DMS79 (cell line): Measurements from ENCODE around the gene SFRP2.

Experiments used
- DNase-seq: peaks from one replicate; lab custom pipeline; 2025; lab: John Stamatoyannopoulos, UW

The SFRP2 gene

GRCh38 chr4:153794006-153794405 lies 5.1 kb upstream of the SFRP2 start:
- DNase-seq, result no peak

DNA sequence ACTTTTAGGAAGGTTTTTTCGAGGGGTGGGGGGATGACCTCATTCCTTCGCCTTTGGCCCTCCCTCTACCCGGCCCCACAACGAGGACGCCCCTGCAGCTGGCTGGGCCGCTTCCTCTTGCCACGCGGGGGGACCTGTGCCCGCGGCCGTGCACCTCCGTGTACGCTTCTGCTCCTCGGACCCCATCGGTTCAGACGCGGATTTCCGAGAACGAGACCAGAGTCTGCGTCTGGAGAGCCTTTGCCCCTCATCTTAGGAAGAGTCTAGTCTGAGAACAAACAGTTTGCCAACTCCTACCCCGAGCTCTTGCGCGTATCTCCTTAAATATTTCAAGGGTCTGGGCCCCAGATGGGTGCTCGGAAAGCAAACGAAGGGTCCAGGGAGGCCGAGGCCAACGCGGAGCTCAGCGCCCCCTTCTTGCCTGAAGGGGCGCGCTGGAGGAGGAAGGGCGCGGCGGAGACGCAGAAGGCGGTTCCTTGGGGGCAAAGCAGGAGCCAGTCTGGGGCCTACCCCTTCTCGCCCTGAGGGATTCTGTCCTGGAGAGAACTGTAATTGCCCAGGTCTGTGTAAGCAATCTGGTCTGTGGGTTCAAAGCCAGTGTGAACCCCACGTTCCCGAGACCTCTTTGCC lies 3.9 kb upstream of the SFRP2 start:
- no peak for DNase-seq

DNA sequence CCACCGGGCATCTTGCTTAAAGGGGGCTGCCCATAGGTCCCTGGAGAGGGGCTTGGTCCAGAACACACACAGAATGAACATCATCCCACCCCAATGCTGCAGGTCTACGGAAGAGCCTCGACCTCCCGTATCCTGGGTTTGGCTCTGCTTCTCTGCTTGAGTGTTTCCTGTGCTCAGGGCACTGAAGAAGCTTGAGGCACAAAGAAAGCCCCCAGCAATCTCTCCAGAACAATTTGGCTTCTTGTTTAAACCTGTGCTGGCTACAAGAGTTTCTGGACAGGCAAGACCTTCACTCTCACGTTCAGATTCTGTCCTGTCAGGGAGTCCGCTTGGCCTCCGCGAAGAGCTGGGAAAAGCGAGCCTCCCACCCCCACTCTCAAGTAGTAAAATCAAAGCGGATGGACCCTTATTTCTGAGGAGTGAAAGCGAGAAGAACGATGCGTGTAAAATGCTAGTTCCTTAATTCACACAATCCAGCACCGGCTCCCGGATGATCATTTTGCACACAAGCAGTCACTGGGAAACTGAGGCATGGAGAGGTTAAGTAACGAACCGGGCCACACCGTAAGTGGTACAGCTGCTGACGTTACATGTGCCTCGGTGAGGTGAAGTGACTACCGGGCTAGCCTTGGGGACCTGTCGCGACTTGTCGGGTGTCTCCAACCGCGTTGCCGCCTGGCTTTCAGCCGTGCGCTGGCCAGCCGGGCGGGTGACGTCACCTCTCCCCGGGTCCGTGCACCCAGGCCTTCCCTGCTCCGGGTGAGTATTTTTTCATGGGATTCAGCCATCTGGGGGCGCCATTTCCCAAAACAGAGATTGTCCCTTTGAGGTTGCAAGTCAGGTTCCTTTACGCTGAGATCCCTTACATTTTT lies 3.1 kb upstream of the SFRP2 start:
- DNase-seq, result no peak

DNA sequence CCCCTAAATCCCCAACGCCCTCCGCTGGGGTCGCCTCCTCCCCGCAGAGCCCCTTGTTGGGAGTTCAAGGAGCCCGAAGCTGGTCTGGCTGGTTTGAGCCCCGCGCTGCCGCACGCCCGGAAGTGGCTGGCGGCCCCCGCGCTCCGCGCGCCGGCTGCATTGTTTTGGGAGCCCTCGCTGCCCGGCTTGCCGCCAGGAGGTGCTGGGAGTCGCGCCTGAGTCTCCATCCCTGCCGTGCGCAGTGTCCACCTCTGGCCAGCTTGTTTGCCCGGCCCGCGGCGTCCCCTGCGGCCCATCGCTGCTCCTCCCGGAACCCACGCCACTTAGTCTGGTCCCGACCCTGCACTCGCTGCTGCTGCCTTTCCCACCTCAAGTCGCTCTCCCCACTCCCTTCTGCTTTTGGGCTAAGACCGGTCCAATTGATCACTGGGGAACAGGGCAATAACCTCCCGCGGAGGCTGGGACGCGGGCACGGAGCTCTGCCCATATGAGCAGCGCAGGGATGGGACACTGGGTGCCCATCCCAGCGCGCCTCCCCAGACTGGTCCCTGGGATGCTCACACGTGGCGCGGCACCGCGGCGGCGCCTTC lies 2.2 kb upstream of the SFRP2 start:
- DNase-seq, result no peak

GRCh38 chr4:153790500-153790865 lies 1.6 kb upstream of the SFRP2 start:
- no peak for DNase-seq

DNA sequence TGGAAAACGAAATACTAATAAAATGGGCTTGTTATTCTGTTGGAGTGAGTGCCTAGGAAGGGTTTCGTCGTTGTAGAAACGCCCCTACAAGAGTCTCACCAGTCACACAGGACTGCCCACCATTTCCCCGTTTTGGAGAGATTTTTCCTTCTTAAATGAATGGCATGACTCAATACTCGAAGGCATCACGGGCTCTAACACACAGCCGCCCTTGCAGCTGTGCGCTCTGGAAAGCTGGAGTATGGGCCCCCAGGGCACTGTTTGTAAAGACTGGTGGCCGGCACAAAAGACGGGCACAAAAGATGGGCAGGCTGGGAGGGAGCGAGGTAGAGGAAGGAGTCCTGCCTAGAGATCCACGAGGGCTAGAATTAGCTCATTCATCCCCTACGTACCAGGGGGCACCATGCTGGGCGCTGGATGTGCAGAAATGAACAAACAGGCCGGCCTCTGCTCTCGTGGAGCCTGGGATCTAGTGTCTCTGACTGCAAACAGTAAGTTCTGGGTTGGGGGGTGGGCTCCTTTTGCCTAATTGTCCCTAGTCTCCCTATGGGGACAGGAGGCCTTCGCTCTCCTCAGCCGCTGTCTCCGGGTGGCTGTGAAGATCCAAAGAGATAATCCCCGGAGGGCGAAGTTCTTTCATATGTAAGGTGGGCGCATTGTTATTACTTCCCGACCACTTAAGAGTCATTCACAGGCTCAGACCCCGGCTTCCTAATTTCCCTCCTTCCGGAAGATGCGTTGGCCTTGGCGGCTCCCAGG lies 1.0 kb upstream of the SFRP2 start:
- DNase-seq, result no peak

GRCh38 chr4:153788051-153788412 lies 851 bp downstream of the SFRP2 start:
- no peak for DNase-seq

DNA sequence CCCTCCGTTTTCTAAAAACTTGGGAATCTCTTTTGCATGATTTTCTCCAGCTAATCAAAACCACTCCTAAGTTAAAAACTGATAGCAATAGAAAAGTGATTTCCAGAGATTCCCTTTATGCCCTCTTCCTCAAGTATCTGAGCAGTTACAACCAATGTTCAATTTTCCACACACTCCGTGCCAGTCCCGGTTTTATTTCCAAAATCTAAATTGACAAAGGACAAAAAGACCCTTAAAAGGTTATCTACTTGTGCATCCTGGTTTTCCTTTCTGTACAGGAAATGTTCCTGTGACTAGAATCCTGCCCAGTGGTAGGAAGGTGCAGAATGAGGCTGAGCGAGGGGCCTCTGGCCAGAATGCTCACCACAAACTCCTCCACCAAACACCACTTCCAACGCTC lies 1.3 kb downstream of the SFRP2 start:
- no peak for DNase-seq

DNA sequence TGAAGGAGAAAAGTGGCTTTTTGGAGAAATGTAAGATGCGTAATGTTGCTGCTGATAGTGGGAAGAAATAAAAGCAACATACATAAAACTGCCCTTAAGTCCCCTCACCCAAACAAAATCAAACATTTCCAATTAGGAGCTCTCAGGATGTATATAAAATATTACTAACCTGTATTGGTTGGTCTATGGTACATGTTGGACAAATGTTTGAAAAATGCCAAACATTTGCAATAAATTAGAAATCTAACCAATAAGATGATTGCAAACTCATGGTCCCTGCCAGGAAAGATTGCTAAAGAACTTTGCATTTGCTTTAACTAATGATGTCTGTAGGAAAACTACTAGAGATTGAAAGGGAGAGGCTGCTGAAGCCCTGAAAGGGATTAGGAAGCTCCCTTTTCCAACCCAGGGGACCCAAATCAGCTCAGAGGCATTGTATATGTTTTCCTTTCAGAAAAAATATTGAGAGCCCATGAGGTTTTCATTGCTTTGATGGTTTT lies 1.8 kb downstream of the SFRP2 start:
- no peak for DNase-seq

DNA sequence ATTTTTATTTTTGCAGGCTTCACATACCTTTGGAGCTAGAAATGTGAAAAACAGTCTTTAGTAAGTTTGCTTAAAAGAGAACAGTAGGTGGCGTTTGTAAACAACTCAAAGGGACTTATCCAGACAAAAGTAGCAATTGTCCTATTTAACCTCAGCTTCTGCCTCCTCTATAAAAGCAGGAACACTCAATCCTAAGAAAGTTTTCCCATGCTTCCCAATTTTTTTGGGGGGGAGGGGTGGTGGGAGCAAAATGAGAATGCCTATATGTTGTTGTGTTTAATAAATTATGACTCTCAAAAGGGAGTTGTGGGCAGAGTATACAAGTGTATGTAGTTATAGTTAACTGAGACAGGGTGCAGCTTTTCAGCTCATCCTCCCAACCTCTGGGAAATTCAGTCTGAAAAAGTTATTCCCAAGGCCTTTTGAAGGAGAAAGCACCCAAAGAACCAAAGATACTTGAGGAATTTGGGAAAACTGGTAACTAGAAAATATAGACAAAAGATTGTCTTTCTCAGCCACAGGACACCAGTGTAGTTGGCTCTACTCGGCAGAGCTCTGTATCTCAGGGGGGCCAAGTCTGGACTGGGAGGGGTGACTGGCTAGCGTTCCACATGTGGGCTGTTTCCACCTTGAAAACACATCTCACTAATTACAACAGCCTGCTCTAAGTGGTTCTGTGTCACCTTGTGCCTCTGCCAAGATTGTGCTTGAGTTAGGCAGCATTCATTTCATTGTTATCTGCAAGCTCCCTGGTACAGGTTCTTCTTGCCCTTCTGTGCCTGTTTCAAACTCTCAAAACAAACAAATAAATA lies 2.8 kb downstream of the SFRP2 start:
- no peak for DNase-seq

DNA sequence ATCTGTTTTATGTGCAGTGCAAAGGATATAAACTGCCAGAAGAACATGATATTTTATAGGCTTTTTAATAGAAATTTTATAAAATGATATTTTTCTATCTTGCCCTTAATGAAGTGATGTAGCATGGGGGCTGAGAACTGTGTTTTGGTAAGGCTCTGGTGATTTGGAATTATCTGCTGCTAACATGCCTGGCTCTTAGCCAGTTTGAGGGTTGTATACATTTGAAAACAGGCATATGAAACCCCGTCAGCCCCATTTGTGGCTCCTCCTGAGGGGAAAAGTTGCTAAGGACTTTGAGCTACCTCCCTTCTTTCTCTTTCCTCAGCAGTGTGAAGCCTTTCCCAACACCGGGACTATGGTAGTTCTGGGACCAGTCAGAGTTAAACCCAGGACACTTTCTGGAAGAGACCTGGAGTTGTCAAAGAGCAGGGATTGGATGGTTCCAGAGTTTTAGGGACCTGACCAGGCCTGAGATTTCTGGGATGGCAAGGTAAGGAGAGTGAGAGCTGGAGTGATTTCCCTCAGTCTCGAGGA lies 4.7 kb downstream of the SFRP2 start:
- no peak for DNase-seq

DNA sequence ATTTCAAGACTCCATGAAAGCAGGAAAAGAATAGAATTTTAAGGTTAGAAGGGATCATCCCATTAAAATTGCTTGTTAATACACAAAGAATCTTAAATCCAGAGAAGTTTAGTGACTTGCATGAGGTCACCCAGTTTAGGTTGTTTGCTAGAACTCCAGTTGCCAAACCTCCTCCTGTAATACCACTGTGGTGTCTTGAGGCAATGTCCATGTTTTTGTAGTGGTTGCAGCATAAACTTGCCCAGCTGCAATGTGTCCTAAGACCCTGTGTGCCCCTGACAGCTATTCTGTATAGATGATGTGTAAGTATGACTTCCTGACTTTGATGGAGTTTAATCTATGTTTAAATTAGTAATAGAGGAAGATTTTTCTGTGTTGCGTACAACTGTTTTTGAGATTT lies 6.3 kb downstream of the SFRP2 start:
- no peak for DNase-seq

- no peak for DNase-seq
Measured at GRCh38 chr4:153781717-153782416, 7.0 kb downstream of the SFRP2 start.

DNA sequence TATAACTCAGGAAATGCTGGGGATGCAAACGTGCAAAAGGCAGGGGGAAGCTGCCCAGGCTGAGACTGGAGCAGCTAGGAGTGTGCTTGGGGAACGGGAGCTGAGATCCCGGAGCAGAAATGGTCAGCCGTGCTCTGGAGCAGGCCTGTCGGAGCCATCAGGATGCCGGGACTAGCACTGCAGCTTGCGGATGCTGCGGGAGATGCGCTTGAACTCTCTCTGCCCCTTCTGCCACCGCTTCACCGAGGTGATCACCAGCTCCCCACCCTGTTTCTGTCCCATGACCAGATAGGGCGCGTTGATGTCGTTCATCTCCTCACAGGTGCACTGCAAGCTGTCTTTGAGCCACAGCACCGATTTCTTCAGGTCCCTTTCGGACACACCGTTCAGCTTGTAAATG lies 7.6 kb downstream of the SFRP2 start:
- no peak for DNase-seq

DNA sequence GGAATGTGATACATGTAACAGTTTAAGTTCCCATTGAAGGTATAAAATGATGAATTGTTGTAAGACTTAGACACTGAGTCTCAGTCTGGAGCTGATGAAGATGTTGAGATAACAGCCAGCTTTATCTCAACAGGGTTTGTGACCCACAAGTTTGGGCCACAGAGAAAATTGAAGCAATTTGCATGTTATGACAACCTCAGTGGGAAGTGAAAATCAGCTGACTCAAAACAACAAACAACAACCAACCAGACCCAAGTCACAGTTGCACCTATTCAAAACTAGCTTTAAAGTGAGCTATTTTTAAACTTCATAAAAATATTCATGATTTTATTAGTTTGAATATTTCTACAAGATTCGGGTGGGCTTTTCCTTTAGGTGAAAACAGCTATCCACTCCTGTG lies 8.0 kb downstream of the SFRP2 start:
- DNase-seq, result no peak

- no peak for DNase-seq
Measured at GRCh38 chr4:153780221-153780620, 8.7 kb downstream of the SFRP2 start.

- DNase-seq, result no peak
Measured at GRCh38 chr4:153778383-153778782, 10.5 kb downstream of the SFRP2 start.

DNA sequence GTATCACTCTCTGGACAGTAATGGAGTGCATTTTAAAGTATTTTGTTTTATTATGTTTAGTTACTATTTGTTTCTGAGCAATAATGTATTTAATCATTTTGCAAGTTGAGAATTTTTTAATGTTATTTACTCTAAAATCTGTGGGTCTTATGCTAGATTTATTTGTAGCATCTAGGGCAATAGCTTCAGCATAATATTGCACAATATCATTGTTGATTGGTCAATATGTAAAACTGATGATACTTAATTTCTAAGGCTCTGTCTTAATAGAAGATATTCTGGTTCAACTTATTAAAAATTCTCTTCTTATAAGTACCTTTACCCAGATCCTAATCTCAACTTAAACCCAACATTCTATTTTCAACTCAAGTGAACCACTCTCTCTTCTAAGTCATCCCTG lies 11.5 kb downstream of the SFRP2 start:
- no peak for DNase-seq

DNA sequence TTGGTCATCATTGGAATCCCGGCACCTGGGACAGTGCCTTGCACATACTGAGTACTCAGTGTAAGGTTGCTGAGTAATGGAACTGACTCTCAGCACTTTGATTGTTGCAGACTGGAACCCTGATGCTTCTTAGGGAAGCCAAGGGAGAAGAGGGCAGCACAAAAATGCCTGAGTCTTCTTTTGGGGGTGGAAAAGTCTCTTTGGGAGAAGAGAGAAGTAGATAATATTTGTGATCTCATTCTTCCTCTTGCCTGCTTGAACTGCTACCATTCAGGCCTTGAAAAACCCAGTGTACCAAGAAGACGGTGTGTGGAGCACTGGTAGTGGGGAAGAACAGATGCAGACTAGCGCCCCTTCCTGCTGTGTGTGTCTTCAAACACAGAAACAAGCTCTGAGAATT lies 12.3 kb downstream of the SFRP2 start:
- no peak for DNase-seq

DNA sequence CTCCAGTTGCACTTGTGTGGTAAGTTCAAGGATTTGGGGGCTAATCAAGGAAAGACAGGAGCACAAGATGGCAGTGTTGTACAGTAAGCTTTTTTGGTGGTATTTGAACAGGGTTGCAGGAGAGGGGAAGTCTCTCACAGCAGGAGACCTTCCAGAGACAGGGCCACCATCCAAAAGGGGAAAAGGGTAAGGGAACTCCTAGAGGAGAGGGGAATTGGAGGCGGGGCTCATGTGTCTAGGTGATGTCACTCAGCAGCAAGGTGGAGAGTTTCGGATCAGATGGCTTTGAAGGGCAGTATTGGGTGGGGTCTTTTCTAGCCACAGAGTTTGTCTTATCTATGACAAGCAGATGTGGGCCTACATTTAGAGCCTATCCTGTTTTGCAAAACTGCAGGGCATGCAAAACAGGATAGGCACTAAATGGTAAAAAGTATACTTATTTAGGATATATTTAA lies 15.6 kb downstream of the SFRP2 start:
- DNase-seq, result no peak

- no peak for DNase-seq
Measured at GRCh38 chr4:153771046-153771445, 17.8 kb downstream of the SFRP2 start.
